Endothelial cell of umbilical vein (primary cell): ENCODE results near the gene PRKCZ. TPM values are rescaled to one million over a fixed set of nuclear protein-coding genes. Genes with fewer than 3 reads are reported as not detected.
A peak's percentile ranks its signal among the peaks of the same experiment; 100 is the strongest.

ENCODE experiments used
- BruUV-seq: library from RNA; stranded (reverse); fragments of 400-500 nt; replicated peaks from 2 replicates; lab custom pipeline; 2021; lab: Mats Ljungman, UMichigan
- CTCF ChIA-PET: fragments of 300-600, 350-600 bp; sonication (Branson Sonifier 250); formaldehyde crosslinking; loops from one replicate; lab custom pipeline; 2021; ENCODE audit warnings: antibody characterized with exemption, inconsistent platforms; lab: Charles Lee
- POLR2A ChIA-PET: fragments of 300-600, 350-600 bp; sonication (Branson Sonifier 250); formaldehyde crosslinking; loops from one replicate; lab custom pipeline; 2021; ENCODE audit warnings: antibody characterized with exemption, inconsistent platforms; lab: Charles Lee
- DNase-seq: peaks from one replicate; pipeline ENCODE4 v3.0.0-alpha.2; 2011; ENCODE audit warnings: low read depth, low spot score
- FAIRE-seq: peaks from 2 replicates; lab custom pipeline; 2011; peaks lifted over from hg19 to GRCh38; lab: Jason Lieb, UNC
- H2AFZ ChIP-seq: 2 replicates; pipeline ENCODE4 v1.6.0; 2012; ENCODE audit warnings: low read depth, low read length, control low read depth, inconsistent platforms
- H3K27ac ChIP-seq: 2 replicates; pipeline ENCODE4 v1.5.1; 2011; ENCODE audit warnings: low read depth, mild to moderate bottlenecking, control low read depth, low read length, moderate library complexity; ENCODE audit not compliant: insufficient read depth
- H3K27me3 ChIP-seq, 2 experiments: 2 replicates each; pipeline versions ENCODE4 v1.6.0 to v1.6.1; 2011; ENCODE audit warnings: low read length in 2 of 2, mixed read lengths in 1 of 2; ENCODE audit not compliant: control insufficient read depth in 2 of 2, insufficient read depth in 2 of 2
- H3K36me3 ChIP-seq, 2 experiments: 2 replicates in 1 of 2; 3 replicates in 1 of 2; pipeline ENCODE4 v1.5.1; 2011; ENCODE audit warnings: low read length in 2 of 2, mild to moderate bottlenecking in 1 of 2, moderate library complexity in 1 of 2; ENCODE audit not compliant: control insufficient read depth in 2 of 2, insufficient read depth in 2 of 2; ENCODE audit errors: extremely low read depth in 1 of 2
- H3K4me1 ChIP-seq: 3 replicates; pipeline ENCODE4 v1.5.1; 2011; ENCODE audit warnings: mild to moderate bottlenecking, low read length; ENCODE audit not compliant: control insufficient read depth, insufficient read depth; ENCODE audit errors: extremely low read depth
- H3K4me2 ChIP-seq: 2 replicates; pipeline ENCODE4 v1.6.1; 2011; ENCODE audit warnings: low read length, control low read depth, mixed read lengths; ENCODE audit not compliant: insufficient read depth
- H3K4me3 ChIP-seq, 3 experiments: fragments of 200-600 bp in 1 of 3; sonication (generic), shearing (Covaris generic) in 1 of 3; replicated peaks in 1 of 3; 2 replicates each; pipeline ENCODE4 v1.5.1; 2011 to 2016; ENCODE audit warnings: control low read depth in 3 of 3, low read length in 3 of 3, mild to moderate bottlenecking in 2 of 3, inconsistent platforms in 1 of 3, low read depth in 1 of 3, moderate library complexity in 1 of 3; ENCODE audit not compliant: insufficient read depth in 1 of 3
- H3K79me2 ChIP-seq: 2 replicates; pipeline ENCODE4 v1.6.0; 2012; ENCODE audit warnings: low read length, inconsistent platforms; ENCODE audit not compliant: control insufficient read depth, insufficient read depth
- H3K9ac ChIP-seq: replicated peaks from 2 replicates; pipeline ENCODE3; 2011; ENCODE audit warnings: low read length, control low read depth; ENCODE audit not compliant: insufficient read depth; ENCODE audit errors: extremely low read depth
- H3K9me1 ChIP-seq: replicated peaks from 3 replicates; pipeline ENCODE4 v1.6.0; 2011; ENCODE audit warnings: mild to moderate bottlenecking, low read length; ENCODE audit not compliant: control insufficient read depth, insufficient read depth; ENCODE audit errors: extremely low read depth
- H3K9me3 ChIP-seq: replicated peaks from 2 replicates; pipeline ENCODE4 v1.5.1; 2012; ENCODE audit warnings: low read length, inconsistent platforms; ENCODE audit not compliant: control insufficient read depth, insufficient read depth
- H4K20me1 ChIP-seq: replicated peaks from 2 replicates; pipeline ENCODE3; 2011; ENCODE audit warnings: mild to moderate bottlenecking, low read length; ENCODE audit not compliant: control insufficient read depth, insufficient read depth; ENCODE audit errors: extremely low read depth
- EZH2 ChIP-seq: IDR thresholded peaks from 2 replicates; pipeline ENCODE4 v1.6.1; 2012; ENCODE audit warnings: borderline replicate concordance, low read depth, mild to moderate bottlenecking, moderate library complexity, low read length, inconsistent platforms; ENCODE audit not compliant: severe bottlenecking
- FOS ChIP-seq: IDR thresholded peaks from 2 replicates; pipeline ENCODE4 v1.6.1; 2011; ENCODE audit warnings: mild to moderate bottlenecking, low read length, moderate library complexity, borderline replicate concordance; ENCODE audit not compliant: insufficient read depth
- GATA2 ChIP-seq: IDR thresholded peaks from 2 replicates; pipeline ENCODE4 v1.7.0; 2011; ENCODE audit warnings: low read depth, mild to moderate bottlenecking, moderate library complexity, mixed read lengths, low read length; ENCODE audit not compliant: insufficient read length, insufficient read depth
- JUN ChIP-seq: IDR thresholded peaks from 2 replicates; pipeline ENCODE4 v1.6.1; 2011; ENCODE audit warnings: borderline replicate concordance, low read depth; ENCODE audit not compliant: insufficient read length, insufficient read depth
- MYC ChIP-seq: IDR thresholded peaks from one replicate; pipeline ENCODE4 v1.6.1; 2011; ENCODE audit warnings: mild to moderate bottlenecking, low read depth, low read length
- POLR2A ChIP-seq: IDR thresholded peaks from 2 replicates; pipeline ENCODE4 v1.6.1; 2012; ENCODE audit warnings: low read depth, mild to moderate bottlenecking, control low read depth, low read length
- POLR2AphosphoS5 ChIP-seq: IDR thresholded peaks from 2 replicates; pipeline ENCODE4 v1.6.1; 2012; ENCODE audit warnings: low read depth, mild to moderate bottlenecking, control low read depth, low read length, moderate library complexity; ENCODE audit not compliant: insufficient read depth
- dilution Hi-C: fragments of 300-500 bp; cut with MboI; formaldehyde crosslinking; loops from one replicate; pipeline ENCODE4 v1.15.0; 2019; ENCODE audit warnings: low sequenced_read_pairs; ENCODE audit not compliant: extremely low pct_ligation_motif_present
- intact Hi-C: fragments of 100-400 bp; cut with micrococcal nuclease; formaldehyde crosslinking; loops from one replicate; pipeline ENCODE4 v1.10.0; 2022
- polyA plus RNA-seq, 4 experiments: library from polyadenylated mRNA; depleted of rRNA in 3 of 4; stranded (reverse) in 3 of 4; unstranded in 1 of 4; fragments of >200 nt; gene quantifications; 2 replicates each; pipeline versions ENCODE4 v1.2.1 to v1.2.3, GENCODE V29; 2011 to 2012; ENCODE audit warnings: missing spikeins in 1 of 4
- total RNA-seq: library from RNA; stranded (reverse); gene quantifications from 2 replicates; pipeline ENCODE4 v1.2.3, GENCODE V29; 2021
- TF ChIP-seq, protein P1 (sequence below), 2 donors: IDR thresholded peaks; 1 replicate in 1 of 2; 2 replicates in 1 of 2; pipeline ENCODE4 v1.5.1; 2011; ENCODE audit warnings: low read length in 2 of 2, mild to moderate bottlenecking in 2 of 2, moderate library complexity in 2 of 2, control low read depth in 1 of 2, inconsistent platforms in 1 of 2, low read depth in 1 of 2; ENCODE audit not compliant: insufficient read depth in 1 of 2; ENCODE audit errors: extremely low read depth in 1 of 2
- TF ChIP-seq, protein P2 (sequence below): IDR thresholded peaks from 2 replicates; pipeline ENCODE4 v1.6.1; 2011; ENCODE audit not compliant: insufficient read depth, insufficient read length

The PRKCZ gene
- total and polyA plus RNA-seq, 2 donors (not counting 3 experiments of a cell fraction or from before 2014, with no cell fraction given), result 0.22 to 1.7 TPM

DNA sequence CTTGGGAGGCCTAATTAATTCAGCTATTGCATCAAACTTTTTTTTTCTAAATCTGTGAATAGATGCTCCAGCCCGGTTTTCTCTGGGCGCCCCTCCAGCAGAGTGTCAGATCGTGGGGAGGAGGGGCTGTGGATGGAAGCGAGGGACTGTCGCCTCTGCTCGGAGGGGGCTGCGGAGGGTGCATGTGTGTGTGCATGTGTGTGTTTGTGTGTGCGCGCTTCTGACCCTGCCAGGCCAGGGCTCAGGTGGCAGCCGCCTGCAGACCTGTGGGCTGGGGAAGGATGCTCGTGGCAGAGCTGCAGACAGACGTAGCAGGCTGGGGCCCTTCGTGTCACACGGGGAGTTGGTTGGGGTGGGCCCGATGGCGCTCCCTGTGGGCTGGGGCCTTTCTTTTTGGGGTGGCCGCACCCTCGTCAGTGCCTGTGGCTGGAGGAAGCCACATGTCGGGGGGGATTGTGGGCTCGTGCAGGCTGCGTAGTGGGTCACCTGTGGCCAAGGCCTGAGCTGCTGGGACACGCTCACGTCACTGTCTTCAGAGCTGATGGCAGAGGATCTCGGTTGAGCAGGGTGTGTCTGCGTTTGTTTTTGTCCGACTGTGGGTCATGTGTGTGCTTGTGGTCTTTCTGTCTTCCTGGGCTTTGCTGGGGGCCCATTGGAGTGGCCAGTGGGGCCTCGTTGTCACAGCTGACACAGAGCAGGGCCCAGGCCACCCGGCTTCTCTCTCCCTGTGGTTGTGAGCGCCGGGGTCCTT is 180.7 kb downstream of the PRKCZ start:
- no peaks in the 10 kb centered on the region for H3K9me1 ChIP-seq
- dilution Hi-C loops (no loop called here), intact Hi-C loops (loop anchor here (2.0 kb wide), 1 partner anchor 70 kb away; no protein-coding TSS in a partner anchor)
- H3K4me2 ChIP-seq, result peak overlapping the region; percentile 66
- H4K20me1 ChIP-seq, result no peaks in the 10 kb centered on the region
- H3K4me1 ChIP-seq, result peaks cover 45% of the 10 kb centered on the region
- H3K27ac ChIP-seq, result no peak overlapping the region
- POLR2A ChIA-PET, result interaction anchor here (1.0 kb wide), 1 partner anchor 26 kb away, joined by 3 read pairs; no protein-coding TSS in a partner anchor
- peak overlapping the region; percentile 76 for H3K9ac ChIP-seq
- H3K9me3 ChIP-seq, result no peaks in the 10 kb centered on the region
- H3K36me3 ChIP-seq, result no peaks in the 10 kb centered on the region
- DNase-seq (peak; percentile 28), FAIRE-seq (no peak)
- H3K4me3 ChIP-seq, result peak overlapping the region; percentile 40 to 64 (median 42)
- no peaks in the 10 kb centered on the region for H3K27me3 ChIP-seq
- no peak overlapping the region for H2AFZ ChIP-seq
- CTCF ChIA-PET, result interaction anchor here (0.6 to 5.4 kb wide), 6 partner anchors 23 to 151 kb away, joined by 3 to 51 read pairs (median 22); partner anchors contain the start of gene FAAP20
- H3K79me2 ChIP-seq, result peaks cover 76% of the 10 kb centered on the region
- BruUV-seq, result no TSS peak
- TF ChIP-seq MYC, result no peak
- TF ChIP-seq FOS, result no peak
- no peak for TF ChIP-seq JUN
- TF ChIP-seq EZH2, result no peak
- TF ChIP-seq POLR2A, result no peak
- TF ChIP-seq POLR2AphosphoS5, result no peak
- TF ChIP-seq, protein P1, sequence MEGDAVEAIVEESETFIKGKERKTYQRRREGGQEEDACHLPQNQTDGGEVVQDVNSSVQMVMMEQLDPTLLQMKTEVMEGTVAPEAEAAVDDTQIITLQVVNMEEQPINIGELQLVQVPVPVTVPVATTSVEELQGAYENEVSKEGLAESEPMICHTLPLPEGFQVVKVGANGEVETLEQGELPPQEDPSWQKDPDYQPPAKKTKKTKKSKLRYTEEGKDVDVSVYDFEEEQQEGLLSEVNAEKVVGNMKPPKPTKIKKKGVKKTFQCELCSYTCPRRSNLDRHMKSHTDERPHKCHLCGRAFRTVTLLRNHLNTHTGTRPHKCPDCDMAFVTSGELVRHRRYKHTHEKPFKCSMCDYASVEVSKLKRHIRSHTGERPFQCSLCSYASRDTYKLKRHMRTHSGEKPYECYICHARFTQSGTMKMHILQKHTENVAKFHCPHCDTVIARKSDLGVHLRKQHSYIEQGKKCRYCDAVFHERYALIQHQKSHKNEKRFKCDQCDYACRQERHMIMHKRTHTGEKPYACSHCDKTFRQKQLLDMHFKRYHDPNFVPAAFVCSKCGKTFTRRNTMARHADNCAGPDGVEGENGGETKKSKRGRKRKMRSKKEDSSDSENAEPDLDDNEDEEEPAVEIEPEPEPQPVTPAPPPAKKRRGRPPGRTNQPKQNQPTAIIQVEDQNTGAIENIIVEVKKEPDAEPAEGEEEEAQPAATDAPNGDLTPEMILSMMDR (IDR thresholded peaks at IDR 0.05; ENCODE audit: extremely low read depth in 1 of 2, insufficient read depth in 1 of 2, low read depth in 1 of 2, low read length in 2 of 2), result no peak
- no peak for TF ChIP-seq GATA2
- TF ChIP-seq, protein P2, sequence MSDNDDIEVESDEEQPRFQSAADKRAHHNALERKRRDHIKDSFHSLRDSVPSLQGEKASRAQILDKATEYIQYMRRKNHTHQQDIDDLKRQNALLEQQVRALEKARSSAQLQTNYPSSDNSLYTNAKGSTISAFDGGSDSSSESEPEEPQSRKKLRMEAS, result no peak
